Daoy (cell line): Measurements from ENCODE around the gene MADD. TPM values are rescaled to one million over a fixed set of nuclear protein-coding genes. Genes with fewer than 3 reads are reported as not detected.
A peak's percentile ranks its signal among the peaks of the same experiment; 100 is the strongest.

Experiments
- DNase-seq: peaks from one replicate; pipeline ENCODE4 v3.0.0-alpha.2; 2015; ENCODE audit warnings: low read depth
- total RNA-seq: library from RNA; depleted of rRNA; stranded (reverse); fragments of >200 nt; shearing (Covaris generic); gene quantifications from 2 replicates; pipeline ENCODE4 v1.2.3, GENCODE V29; 2014

The MADD gene
- total RNA-seq, 1 experiment from 2014 or later, result 15.9 TPM

DNA sequence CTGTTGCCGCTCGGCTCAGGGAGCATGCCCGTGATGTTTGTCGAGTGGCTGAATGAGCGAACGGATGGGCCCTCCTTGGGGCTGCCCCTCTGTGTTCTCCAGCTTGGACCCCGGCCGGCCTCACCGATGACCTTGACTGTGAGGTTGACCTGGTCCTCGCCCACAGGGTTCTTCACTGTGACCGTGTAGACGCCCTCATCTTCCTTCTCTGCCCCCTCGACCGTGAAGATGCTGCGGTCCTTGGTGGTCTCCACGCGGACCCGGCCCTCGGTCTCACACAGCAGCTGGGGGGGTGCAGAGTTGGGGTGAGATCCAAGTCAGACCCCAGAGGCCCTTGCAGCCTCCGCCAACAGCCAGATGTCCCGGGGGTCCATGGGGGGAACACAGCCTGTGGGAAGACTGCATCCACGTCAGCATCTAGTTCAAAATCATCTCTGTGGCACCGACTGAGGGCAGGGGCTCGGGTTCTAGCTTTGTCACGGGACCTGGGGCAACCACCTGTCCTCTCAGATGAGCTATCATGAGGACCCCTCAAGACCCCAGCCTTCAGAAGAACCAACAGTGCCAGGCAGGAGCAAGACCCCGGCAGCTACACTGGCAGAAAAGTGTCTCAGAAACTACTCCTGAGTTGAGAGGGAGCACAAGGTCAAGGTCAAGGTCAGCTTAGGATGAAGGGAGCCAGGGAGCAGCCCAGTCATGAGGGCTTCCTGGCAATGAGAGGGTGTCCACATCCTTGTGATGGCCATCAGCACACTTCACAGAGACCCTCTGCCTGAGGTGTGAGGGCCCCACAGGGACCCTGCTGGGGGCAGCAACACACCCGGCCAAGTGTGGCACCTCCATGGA, 68.7 kb downstream of the MADD start:
- no peak for DNase-seq

DNA sequence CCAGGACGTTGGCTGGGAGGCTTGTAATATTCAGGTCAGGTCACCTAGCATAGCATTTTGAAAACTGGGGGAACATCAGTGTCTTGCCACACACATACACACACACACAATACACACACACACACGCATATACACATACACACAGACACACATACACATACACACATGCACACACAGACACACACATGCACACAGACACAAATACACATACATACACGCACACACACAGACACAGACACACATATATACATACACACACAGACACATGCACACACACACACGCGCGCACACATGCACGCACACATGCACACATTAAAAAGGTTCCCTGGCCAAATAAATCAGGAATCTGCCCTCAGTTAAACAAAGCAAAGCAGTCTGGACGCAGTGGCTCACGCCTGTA, 70.1 kb downstream of the MADD start:
- DNase-seq, result no peak

DNA sequence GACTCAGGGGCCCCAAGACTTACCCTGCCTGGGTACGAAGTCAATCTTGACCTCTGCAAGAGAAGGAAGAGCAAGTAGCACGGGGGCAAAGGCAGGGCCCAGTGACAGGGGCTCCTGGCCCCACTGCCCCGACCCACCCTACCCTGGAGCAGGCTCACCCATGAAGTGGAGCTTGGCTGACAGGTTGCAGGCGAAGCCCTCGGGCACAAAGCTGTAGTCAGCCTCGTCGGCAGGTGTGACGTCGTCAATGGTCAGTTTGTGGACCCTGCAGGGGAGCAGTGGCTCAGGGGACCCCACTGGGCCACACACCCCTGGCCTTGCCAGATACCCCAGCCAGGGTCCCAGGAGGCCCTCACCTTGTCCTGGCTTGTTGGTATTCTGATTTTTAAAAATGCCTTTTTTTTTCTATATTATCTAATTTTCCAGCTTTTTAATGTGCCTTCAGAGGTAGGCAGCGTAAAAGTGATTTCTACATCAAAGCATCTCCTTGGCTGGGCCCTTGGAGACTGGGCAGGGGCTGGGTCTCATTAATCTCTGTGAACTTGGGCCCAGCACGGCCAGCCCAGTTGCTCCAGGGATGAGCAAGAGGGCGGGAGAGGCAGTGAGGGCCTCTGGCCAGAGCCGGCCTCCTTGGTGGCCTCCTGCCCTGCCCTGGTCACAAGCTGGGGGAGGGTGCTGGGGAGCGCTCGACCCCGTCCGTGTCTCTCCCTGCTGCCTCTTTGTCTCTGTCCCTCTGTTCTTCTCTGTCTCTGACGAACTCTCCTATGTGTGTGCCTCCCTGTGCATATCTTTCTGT, 71.2 kb downstream of the MADD start:
- DNase-seq, result no peak

DNA sequence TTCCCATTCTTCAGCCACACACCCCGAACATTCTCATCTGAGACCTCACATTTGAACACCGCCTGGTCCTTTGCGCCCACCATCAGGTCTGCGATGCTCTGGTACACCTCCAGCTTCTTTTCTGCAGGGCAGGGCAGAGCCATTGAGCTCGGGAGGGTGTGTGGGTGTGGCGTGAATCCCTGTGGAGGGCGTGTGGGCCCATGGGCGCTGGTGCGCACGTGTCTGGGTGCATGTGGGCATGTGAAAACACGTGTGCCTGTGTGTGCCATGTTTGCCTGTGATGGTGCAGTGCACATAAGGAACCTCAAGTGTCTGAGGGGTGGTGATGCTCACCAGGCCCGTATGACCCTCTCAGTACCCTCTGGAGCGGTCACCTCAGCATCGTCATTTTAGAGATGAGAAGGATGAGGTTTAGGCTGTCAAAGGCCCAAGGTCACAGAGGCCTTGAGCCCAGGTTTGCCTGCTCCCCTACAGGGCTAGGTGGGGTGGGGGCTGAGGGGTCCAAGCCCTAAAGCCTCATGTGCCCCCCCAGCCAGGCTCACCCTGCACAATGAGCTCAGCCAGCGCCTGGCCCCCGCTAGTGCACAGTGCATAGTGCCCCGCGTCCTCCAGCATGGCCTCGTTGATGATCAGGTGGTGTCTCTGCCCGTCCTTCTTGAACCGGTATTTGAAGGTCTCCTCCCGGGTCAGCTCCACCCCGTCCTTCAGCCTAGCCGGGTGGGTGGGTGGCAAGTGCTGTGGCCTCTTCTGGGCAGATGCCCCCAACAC, 72.3 kb downstream of the MADD start:
- no peak for DNase-seq

DNA sequence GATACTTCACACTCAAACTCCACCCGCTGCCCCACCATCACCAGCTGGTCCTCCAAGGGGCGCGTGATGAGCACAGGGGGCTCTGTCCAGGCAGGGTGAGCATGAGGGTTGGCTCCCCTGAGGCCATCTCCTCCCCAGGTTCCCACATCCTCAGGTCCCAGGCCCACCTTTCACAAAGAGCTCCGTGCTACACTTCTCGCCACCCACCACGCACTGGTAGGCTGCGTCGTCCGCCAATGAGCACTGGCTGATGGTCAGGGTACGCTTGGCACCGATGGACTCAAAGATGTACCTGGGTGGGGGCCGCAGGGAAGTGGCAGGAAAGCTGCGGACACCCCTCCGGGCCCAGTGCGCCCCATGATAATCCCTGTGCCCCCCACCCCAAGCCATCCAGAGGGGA, 72.9 kb downstream of the MADD start:
- no peak for DNase-seq

GRCh38 chr11:47345890-47346563, 76.1 kb downstream of the MADD start:
- no peak for DNase-seq

GRCh38 chr11:47347137-47347536, 77.2 kb downstream of the MADD start:
- DNase-seq, result no peak

DNA sequence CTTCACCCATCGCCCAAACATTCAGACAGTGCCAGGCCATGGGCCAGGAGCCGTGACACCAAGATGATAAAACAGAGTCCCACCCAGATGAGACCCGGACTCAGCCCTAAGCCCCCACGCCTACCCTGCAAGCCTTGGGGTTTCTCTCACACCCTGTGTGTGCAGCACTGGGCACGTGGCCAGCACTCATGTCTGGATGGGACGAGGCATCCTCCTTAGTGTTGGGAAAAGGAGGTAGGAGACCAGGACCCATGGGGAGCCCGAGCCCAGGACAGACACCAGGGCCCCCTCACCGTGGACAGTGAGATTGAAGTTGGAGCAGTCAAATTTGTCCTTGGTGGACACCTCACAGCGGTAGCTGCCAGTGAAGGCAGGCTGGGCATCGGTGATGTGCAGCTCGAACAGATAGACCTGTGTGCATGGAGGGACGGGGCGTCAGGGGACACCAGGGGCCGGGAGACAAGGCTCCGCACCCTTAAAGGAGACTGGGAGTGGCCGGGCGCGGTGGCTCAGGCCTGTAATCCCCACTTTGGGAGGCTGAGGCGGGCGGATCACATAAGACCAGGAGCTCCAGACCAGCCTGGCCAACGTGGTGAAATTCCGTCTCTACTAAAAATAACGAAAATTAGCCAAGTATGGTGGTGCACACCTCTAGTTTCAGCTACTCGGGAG, 78.3 kb downstream of the MADD start:
- DNase-seq, result no peak

DNA sequence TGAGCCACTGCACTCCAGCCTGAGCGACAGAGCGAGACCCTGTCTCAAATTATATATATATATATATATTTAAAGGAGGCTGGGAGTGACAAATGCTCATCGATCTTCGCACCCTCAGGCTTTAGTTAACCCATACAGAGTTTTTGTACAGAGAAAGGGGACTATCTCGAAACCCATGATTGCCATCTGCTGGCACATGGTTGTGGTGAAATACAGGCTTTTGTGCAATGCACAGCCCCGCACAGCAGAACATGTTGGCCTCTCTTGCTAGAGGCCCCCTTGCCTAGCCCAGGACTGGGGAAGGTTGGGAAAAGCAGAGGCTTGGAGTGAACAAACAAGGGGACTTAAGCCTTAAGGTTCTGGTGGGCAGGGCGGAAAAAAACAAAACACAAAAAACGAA, 78.9 kb downstream of the MADD start:
- peak; percentile 35 for DNase-seq

DNA sequence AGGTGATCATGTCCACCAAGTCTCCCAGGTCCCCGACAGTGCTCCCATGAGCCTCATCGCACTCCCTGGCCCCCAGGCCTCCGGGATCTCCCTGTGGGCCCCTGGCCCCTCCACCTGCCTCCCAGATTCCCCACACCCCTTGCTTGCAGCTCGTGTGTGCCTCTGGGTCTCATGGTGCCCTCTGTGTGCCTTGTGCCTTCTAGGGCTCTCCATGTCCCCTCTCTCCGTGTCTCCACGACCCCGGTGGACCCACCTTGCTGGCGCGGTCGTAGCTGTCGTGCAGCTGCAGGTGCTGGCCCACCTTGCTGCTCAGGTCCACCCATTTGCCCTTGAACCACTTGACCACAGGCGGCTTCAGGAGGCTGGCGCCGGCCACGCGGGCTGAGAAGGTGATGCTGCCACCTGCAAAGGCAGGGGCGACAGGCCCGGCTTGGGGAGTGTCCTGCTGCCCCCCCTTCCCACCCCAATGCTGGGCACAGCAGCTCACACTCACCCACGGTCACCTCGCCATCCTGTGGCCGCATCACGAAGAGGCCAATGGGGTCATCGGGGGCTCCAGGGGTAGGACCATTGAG, 79.7 kb downstream of the MADD start:
- no peak for DNase-seq

GRCh38 chr11:47350315-47350714, 80.4 kb downstream of the MADD start:
- DNase-seq, result no peak

GRCh38 chr11:47351156-47352126, 81.5 kb downstream of the MADD start:
- DNase-seq, result no peak

DNA sequence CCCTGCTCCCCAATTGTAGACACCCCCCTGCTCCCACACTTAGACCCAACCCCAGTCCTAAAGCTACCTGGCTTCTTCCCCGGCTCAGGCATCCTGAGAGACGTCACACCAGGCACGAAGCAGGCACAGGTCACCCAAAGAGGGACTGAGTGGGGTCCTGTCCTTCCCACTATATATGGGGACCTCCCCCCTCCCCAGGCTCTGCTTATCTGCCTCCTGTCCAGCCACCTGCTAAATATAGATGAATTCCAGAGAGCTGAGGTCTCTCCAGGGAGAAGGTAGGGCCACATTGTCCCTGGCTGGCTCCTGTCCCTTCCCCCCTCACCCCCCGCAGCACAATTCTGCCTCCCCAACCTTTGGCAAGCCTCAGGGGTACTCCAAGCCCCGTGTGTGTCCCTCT, 82.6 kb downstream of the MADD start, which contains the start of gene MYBPC3:
TSS of gene MYBPC3 (minus strand) at position 147 of the 400 bp plus-strand sequence. CDS start at position 92, 55 bp downstream.
- DNase-seq, result no peak

GRCh38 chr11:47353978-47354774, 84.2 kb downstream of the MADD start:
- DNase-seq, result no peak

- no peak for DNase-seq
These were observed 85.0 kb downstream of the MADD start for GRCh38 chr11:47354913-47355282.

- DNase-seq, result peak; percentile 93
These were observed 85.6 kb downstream of the MADD start for GRCh38 chr11:47355283-47356128.

DNA sequence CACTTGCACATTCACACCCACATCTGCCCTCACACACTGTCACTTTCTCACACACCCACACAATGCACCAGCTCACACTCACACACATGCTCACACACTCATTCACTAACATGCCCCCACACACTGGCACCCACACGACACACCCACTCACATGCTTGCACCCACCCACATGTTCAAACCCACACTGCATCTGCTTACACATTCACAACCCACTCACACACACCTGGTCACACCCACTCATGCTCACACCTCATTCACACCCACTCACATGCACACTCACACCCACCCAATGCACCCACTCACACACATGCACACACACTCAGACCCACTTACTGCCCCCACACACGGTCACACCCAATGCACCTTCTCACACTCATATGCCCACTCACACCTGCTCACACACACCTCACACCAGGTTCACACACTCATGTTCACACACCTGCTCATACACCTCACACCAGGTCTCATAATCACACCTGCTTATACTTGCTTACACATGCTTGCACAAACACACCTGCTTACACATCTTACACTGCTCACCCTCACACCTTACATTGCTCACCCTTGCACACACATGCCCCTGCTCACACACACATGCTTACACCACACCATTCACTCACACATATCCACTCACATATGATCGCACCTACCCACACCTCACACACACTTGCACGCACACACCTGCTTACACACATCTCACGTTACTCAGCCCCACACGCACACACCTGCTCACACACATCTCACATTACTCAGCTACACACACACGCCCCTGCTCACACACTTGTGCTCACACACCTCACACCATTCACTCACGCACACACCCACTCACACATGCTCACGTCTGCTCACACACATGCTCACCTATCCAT, 86.4 kb downstream of the MADD start:
- no peak for DNase-seq
